RKO (cell line): ENCODE measurements around the gene LANCL1.
"Not testable (repeated sequence)": the region's sequence is repeated elsewhere in the genome, so short reads cannot be mapped to it uniquely, and the experiment has no call there.

ENCODE experiments used
- DNase-seq: peaks from one replicate; pipeline ENCODE4 v3.0.0-alpha.2; 2016; ENCODE audit warnings: low spot score

The LANCL1 gene

DNA sequence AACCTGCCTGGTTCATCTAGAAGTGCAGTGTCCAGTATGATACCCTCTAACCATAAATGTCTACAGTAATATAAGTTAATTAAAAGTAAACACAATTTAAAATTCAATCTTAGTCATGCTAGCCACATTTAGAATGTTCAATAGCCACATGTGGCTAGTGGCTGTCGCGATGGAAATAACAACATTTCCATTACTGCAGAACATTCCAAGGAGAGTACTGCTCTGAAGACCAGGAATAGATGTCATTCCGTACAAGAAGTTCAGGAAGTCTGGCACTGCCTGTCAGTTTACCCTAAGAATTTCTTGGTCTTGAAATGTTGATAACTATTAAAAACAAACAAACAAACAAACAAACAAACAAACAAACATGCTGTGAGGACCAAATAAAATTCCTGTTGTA, 17.2 kb downstream of the LANCL1 start:
- no peak for DNase-seq

DNA sequence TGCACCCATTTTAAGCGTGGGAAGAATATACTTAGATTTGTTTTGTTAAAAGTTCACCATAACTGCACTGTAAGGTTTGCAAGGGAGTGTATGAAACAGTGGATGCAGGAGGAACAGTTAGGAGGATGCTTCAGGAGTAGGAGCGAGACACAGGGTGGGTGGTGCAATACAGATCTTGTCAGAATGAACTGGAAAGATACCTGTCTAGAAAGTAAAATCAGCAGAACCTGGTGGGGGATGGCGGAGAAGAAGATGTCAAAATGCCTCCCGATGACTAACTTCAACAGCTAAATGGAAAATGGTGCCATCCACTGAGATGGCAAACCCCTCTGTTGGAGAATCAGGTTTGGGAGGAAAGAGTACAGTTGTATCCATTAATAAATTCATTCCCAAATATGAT, 18.2 kb downstream of the LANCL1 start:
- no peak for DNase-seq

DNA sequence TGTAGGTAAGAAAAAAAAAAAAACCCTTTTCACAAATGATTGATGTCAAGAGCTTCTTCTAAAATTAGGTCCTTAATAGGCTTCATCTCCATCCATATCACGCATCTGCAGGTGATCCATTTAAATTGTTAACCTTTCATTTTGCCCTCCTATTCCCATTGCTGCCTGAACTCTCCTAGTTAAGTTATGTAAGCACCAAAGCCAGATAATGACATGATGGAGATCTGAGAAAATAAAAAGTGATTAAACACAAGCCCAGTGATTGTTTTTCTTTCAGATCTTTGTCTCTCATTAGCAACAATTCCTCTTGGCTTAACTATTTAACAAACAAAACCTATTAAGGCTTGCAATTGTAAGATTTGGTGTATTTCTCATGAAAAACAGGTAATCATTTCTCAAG, 20.0 kb downstream of the LANCL1 start:
- no peak for DNase-seq

DNA sequence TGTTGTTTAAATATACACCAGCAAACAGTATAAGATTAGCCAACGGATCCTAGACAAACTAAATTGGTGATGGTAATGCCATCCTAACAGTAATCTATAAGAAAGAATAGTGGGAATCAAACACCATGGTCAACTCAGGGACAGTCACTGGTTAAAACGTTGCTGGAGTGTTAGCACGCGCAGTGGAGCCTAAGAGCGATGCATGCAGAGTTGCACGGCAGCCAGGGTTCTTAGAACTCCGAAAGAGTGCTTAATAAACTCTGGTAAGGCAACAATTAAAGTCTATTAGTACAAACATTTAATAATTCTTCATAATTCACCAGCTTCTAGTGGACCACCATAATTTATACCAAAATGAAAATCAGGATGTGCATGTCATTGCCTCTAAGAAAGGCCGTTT, 22.2 kb downstream of the LANCL1 start:
- DNase-seq, result no peak

DNA sequence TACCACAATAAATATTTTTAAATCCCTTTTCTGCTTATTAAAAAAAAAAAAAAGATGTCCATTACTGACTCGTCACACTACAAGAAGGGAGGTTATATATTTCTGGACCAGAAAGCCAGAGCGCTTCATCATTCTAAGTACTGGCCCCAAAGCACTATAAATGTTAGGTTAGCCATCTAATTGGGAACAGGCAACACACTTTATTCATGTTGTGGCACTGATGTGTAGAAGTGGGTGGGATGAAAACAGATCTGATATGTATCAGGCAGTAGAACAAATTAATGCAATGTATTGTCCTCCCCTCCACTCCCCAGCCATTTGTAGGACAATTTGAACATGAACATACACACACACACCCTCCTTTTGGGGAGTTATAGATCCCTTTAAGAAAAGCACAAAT, 24.4 kb downstream of the LANCL1 start:
- no peak for DNase-seq

DNA sequence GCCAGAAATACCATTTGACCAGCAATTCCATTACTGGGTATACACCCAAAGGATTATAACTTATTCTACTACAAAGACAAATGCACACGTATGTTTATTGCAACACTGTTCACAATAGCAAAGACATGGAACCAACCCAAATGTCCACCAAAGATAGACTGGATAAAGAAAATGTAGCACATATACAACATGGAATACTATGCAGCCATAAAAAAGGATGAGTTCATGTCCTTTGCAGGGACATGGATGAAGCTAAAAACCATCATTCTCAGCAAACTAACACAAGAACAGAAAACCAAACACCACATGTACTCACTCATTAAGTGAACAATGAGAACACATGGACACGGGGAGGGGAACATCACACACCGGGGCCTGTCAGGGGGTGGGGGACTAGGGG, 25.6 kb downstream of the LANCL1 start:
- not testable (repeated sequence) for DNase-seq

DNA sequence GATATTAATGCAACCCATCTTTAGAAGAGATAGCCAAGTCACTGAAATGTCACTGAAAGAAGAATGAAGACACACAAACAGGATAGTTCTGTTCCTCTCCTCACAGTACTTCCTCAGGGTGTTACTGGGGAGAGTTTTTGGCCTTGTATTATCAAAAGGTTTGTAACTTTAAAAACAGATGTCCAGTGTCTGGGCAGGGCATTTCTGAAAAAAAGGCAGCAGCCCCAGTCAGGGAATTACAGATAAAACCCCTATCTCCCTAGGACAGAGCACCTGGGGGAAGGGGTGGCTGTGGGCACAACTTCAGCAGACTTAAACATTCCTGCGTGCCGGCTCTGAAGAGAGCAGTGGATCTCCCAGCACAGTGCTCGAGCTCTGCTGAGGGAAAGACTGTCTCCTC, 30.8 kb downstream of the LANCL1 start:
- no peak for DNase-seq

DNA sequence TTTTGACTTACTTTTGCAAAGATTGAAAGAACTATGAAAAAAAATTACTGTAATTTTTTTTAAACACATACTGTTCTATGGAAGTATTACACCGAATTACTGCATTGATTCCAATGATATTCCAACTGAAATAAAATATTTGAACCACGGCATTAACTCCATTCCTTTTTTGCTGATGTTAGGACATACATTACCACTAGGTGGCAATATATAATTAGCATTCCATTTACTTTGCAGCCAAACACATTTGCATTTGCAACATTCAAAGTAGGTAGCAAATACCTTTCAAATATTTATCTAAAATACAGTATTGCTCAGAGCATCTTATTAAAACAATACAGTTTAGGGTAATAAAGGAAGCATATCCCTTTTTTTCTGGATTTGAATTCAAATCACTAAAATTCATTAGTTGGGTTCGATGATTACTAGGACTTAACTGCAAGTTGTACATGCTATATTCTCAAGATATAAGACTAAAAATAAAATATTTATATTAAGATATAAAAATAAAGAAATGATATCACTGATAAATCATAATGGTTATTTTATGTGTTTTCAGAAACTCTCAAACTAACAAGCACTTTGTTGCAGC, 31.3 kb downstream of the LANCL1 start:
- DNase-seq, result peak; percentile 59

DNA sequence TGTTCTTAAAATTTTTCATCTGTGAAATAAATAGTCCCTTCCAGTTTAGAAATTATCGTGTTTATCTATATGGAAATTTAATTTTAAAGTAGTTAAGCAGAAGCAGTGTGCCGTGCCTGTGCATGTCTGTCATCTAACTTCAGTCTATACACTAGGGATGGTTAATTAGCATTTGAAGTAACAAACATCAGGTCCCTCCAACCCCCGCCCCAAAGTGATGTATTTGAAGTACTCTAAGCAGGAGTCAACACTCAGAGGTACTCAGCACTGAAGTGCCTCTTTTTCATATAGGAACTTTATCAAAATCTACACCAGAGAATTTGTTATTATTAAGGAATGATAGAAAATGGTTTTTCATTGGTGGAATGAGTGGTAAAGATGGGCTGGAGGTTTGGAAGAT, 33.0 kb downstream of the LANCL1 start:
- no peak for DNase-seq

DNA sequence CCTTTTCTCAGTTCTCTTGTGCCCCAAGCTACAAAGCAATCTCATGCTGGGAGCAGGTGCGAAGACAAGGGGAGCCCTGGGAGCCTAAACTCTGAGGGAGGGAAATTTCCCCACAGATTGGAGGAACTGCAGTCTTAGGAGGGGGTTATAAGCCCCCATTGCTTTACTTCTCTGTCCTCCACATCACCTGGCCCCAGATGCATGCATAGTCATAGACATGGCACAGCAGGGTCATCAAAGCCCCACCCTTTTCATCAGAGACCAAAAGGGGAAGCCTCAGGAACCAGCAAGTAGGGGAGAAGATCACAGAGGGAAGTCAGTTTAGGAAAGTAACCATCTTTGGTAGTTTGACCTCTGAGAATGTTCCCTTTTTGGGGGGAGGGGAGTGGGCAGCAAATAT, 33.7 kb downstream of the LANCL1 start:
- DNase-seq, result no peak

DNA sequence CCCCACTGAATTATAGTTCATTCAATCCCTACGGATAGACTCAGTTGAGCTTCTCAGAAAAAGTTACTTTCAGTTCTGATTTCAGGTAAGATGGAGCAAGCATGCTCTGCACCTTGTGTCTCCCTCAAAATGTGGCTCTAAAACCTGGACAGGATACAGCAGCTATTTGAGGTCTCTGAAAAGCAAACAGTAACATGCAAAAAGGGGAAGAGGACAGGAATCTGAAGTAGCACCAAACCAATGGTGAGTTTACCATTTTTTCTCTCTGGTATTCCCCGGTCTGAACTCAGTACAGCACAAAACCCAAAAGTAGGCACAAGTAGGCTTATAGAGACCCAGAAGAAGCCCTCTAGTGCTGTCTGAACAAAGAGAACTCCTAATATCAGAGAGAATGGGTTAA, 34.1 kb downstream of the LANCL1 start:
- no peak for DNase-seq

DNA sequence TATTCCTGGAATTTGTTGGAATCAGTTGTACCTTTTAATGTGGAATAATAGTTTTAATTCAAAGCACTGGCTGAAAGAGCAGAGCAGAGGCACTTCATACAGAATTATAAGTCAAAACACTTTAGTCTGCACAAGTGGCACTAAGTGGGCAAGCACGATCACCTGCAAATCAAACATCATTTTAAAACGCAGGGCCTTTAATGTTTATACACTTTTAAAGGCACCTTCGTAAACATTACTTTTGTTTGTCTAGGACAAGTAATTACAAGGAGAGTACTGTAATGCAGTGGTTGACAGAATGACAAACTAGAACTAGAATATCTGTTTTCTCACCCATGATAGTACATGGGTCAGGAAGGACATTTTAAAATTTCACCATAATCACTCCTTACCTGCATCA, 36.4 kb downstream of the LANCL1 start:
- no peak for DNase-seq

DNA sequence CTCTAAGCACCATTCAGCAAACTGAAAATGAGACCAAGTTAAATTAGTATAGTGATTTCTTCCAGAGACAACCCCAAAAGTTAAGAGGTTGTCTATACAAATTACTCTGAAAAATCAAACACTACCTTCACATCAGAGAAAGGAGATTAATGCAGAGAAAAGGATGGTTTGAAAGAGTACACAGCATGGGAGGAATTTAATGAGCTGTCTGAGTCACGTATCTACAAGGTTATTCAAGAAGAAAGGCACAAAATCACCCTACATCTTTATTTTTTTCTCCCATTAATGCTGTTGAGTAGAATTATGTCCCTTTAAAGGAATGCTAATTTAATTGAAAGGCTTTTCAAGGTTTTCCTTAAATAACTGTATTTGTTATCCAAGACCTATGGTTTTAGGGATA, 41.1 kb downstream of the LANCL1 start:
- DNase-seq, result no peak

DNA sequence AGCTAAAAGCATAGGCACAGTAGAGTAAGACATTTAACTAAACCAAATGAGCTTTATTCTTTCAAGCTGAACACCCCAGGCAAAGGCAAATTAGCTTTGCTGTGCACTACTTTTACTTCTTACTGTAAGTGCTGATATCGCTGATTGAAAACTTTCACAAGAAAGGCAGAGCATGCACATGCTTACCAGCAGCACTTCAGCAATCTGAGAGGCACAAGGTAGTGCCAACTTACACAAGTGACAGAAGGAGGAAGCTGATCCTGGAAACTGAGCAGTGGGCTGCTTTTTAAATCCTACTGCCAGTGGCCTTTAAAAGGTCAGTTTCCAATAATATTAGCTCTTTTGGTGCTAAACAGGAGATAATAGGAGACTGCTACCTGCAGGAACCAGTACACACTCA, 43.9 kb downstream of the LANCL1 start:
- no peak for DNase-seq

DNA sequence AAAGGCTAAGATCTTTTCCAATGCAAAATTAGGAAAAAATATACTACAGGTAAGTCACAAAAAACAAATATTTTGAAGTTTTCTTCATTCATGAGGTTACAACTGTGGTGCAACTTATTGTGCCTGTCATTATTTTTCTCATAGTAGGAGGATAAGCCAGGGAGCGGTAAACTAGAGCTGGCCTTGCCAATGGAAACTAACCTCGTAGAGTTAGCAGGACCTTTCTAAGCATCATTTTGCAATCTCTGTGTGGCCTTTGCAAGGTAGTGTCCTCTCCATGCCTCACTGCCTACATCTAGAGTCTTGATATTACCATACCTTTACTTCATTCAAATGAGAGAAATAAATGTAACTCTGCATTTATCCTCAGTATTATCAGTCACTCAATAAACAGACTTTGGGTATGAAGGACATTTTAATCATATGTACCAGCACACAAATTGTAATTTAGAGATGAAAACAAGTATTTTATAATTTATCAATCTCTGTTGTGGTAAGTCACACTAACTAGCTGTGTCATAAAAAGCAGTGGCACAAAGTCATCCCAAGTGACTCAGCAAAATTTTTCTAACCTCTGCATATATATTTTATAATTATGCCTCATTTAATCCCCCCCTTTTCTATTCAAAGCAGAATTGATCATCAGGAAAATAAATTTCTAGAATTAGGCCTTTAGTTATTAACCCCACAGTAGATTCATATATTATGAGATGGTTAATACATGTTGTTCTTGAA, 47.0 kb downstream of the LANCL1 start:
- DNase-seq, result no peak

DNA sequence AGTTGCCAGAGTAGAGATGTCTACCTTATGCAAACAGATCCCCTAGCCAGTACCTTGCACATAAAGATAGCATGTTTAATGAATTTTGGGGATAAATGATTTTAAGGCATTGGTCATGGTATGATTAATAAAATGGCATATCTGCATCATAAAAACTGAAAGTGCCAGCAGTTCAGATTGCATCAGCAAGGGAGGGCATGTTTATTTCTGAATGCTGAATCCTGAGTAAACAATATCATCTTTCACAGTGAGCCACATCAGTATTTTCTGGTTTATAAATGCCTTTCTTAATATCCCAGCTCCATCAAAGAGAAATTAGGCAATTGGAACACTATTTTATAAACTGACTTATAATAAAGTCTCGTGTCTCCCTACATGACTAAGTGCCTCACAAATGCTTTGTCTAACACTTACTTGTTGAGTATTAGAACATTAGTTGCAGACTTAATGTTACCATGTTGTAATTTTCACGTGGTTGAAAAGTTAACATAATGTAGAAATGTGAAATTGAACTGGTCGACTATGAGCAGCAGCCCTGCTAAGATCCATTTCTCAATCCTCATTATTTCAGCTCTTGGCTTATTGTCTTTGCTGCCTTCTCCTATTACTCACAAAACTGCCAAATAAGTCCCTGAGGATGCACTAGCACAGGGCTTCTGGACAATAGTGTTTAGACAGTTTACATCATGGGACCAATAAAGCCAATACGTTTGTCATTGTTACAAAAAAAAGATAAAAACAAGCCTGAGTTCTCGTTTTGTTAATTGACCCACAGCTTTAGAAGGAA, 48.0 kb downstream of the LANCL1 start:
- no peak for DNase-seq

DNA sequence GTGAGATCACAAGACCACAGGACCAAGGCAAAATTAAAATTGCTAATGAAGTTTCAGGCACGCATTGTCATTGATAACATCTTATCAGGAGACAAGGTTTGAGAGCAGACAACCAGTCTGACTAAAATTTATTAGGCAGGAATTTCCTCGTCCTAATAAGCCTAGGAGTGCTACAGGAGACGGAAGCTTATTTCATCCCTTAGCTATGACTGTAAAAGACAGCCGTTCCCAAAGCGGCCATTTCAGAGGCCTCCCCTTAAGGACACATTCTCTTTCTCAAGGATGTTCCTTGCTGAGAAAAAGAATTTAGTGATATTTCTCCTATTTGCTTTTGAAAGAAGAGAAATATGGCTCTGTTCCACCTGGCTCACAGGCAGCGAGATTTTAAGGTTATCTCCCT, 49.2 kb downstream of the LANCL1 start:
- DNase-seq, result not testable (repeated sequence)

DNA sequence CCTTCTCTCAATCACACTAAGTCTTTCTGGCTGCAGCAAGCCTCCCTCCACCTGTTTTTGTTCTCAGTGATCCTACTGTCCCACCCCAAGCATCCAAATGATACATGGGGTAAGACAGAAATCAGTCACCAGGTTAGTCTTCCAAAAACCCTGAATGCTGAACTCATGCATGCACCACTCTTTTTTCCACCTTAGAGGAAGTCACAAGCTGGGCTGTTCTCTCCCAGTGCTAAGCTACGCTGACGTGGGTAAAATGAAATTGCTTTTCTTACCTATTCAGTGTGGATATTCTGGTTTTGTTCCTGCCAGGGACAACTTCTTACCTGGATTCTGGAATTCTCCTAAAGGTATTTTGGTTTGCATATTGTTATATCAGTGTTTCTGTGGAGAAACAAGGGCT, 54.2 kb downstream of the LANCL1 start:
- no peak for DNase-seq

DNA sequence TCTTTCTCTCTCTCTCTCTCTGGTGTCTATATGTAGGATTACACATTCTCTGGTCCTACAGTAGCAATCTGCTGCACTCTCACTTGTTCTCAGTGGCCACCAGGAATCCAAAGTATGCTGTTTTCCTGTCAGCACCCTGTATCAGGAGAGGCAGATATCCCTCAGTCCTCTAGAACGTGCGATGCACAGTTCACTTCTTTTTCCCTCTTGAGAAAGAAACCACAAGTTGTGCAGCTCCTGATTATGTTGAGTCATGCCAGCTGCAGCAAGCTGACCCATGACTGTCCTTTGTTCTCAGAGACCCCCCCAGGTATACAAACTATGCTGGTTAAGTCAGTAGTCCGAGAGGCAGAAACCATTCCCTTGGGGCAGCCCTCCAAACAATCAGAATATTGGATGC, 54.6 kb downstream of the LANCL1 start:
- no peak for DNase-seq

DNA sequence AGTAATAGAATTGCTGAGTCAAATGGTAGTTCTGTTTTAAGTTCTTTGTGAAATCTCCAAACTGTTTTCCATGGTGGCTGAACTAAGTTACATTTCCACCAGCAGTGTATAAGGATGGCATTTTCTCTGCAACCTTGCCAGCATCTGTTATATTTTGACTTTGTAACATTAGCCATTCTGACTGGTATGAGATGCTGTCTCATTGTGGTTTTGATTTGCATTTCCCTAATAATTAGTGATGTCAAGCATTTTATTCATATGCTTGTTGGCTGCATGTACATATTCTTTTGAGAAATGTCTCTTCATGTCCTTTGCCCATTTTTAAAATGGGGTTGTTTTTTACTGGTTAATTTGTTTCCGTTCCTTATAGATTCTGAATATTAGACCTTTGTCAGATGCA, 63.9 kb downstream of the LANCL1 start:
- no peak for DNase-seq

DNA sequence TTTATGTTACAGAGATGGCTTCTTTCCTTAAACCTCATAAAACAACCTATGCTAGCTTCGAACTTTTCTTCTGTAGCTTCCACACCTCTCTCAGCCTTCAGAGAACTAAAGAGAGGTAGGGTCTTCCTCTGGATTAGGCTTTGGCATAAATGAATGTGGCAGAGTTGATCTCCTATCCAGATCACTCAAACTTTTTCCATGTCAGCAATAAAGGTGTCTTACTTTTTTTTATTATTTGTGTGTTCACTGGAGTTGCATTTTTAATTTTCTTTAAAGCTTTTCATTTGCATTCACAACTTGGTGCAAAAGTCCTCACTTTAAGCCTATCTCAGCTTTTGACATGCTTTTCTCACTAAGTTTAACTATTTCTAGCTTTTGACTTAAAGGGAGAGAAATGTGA, 66.0 kb downstream of the LANCL1 start:
- no peak for DNase-seq

DNA sequence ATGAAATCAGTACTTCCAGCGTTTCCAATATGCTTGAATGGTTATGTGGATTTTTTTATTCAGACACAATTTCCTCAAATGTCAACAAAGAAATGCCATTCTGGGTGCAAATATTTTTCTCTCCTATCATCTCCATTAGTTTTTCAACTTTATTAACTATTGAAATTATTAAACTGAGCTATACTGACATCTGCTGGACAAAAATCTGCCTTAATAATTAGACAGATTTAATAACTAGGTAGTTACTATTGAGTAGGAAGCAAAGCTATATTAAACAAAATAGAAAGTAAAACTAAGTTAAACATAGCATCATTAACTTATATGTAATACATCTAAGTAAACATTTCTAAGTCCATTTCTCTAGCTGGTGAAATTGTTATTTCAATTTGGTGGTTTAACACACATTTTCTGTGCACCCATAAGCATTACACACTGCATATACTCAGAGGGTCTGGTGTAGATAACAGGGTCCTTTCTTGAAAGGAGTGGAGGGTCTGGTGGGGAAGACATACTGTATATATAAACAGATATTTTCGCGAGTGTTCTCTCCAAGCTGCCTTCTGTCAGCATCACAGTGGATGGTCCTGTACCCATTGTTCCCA, 77.0 kb downstream of the LANCL1 start:
- DNase-seq, result peak; percentile 9

DNA sequence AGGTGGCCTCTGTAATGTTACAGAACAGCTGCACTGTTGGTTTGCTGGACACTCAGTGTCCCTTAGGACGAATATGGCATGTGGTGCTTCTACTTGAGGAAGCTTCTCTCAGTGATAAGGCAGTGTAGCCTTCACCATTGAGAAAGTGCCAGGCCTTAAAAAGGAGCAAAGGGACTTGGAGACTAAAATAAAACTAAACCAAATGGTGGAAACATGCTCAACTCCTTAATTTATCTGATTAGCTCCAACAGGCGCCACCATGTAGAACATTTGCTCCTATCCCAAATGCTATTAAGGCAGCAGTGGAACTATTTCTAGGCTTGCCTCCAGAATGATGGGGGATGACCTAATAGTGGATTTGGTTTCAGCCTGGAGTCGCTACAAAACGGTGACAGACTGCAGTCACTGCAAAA, 84.1 kb downstream of the LANCL1 start:
- DNase-seq, result no peak
